NCI-H748 treated with DMSO at 0.1 percent for 48 hours (cell line): ENCODE measurements around the gene CCL15.
A peak's percentile ranks its signal among the peaks of the same experiment; 100 is the strongest.
"Not testable (repeated sequence)": the region's sequence is repeated elsewhere in the genome, so short reads cannot be mapped to it uniquely, and the experiment has no call there.

Experiments
- DNase-seq: peaks from one replicate; lab custom pipeline; 2025; lab: John Stamatoyannopoulos, UW

The CCL15 gene

GRCh38 chr17:36001110-36001771 lies at the start of gene CCL15:
Gene CCL15, minus strand, starts transcription at chr17:36001553. Its CDS starts 61 bp downstream, at chr17:36001492.
- no peak for DNase-seq

DNA sequence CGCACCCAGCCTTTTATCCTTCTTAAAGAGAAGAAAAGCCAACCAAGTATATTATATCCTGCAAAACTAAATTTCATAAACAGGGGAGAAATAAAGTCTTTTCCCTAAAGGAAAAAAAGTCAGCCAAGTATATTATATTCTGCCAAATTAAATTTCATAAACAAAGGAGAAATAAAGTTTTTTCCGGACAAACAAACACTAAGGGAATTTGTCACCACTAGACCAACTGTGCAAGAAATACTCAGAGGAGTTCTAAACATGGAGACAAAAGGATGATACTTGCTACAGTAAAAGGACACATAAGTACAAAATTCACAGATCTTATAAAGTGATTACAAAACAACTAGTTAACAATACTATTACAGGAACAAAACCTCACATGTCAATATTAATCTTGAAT lies 48.3 kb upstream of the CCL15 start:
- no peak for DNase-seq

- DNase-seq: no peak
Observed at GRCh38 chr17:36048066-36048465, 46.7 kb upstream of the CCL15 start.

DNA sequence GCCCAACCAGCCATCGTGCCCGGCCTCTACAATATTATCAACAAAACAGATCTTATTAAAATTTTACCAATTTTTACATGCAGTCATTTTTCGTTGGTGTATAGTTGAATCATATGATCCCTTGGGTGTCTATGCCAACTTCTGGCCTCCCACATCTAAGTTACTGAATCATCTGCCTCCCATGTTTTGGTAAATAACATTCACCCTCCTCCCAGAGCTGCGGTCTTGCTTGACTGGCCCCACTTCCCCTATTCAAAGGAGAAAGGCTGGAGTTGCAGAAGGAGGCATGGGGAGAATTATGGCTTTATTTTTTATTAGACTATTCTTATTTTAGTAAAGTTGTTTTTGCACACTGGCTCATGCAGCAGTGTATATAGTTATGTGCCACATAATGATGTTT lies 34.9 kb upstream of the CCL15 start:
- no peak for DNase-seq

DNA sequence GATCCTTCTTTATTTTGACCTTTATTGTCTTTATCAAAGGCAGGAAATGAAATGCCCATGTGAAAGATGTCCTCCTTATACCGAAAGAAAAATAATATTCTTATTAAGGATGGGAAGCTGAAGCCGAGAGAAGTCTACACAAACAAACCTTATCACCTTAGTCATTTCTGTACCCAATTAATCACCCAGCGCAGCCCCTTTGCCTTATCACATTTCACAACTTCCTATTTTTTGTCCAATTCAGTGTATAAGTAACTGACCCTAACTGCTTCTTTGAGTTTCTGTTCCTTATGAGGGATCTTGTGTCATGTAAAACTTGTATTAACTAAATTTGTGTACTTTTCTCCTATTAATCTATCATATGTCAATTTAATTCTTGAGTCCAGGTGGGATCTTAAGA lies 32.8 kb upstream of the CCL15 start:
- DNase-seq: no peak

DNA sequence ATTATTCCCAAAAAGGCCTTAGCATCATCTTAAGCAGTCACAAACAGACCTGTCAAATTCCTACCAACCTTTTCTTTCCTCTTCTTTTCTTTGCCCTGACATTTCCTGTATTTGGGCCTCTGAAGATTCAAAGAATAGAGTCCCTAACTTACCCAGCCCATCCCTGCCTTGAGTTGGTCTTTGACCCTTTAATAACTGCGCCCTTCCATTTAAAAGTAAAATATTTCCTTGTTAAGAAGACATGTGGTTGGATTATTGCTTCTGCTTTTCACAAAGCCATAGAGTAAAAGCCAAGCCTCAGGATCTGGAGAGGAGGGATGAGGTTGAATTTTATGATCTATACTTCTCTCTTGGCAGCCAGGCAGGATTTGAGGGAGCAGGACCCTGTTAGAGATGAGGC lies 29.6 kb upstream of the CCL15 start:
- no peak for DNase-seq

DNA sequence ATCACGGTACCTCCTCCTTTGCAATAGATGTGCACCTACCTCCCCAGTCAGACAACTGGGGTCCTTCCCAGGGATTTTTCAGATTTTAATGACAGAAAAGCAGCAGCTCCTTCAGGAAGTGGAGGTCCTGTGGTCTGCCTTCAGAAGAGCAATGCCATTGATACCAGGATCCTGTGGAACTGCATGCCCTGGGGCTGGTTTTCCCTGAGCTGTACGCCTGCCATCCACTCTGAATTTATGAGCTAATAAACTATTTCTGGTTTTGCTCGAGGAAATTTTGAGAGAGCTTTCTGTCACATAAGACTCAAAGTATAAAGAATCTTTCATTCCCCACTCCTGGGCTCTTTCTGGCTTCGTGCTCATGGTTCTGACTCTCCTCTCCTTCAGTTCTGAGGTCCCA lies 26.4 kb upstream of the CCL15 start:
- no peak for DNase-seq

- DNase-seq: no peak
Observed at GRCh38 chr17:36024106-36024869, 22.9 kb upstream of the CCL15 start.

GRCh38 chr17:36019423-36019822 lies 18.1 kb upstream of the CCL15 start:
- no peak for DNase-seq

GRCh38 chr17:36017799-36018198 lies 16.4 kb upstream of the CCL15 start, which contains the start of gene CCL23:
Gene CCL23, minus strand, starts transcription at chr17:36017972. Its CDS starts 75 bp downstream, at chr17:36017897.
- DNase-seq: no peak

- DNase-seq: no peak
Observed at GRCh38 chr17:36016555-36016954, 15.2 kb upstream of the CCL15 start.

DNA sequence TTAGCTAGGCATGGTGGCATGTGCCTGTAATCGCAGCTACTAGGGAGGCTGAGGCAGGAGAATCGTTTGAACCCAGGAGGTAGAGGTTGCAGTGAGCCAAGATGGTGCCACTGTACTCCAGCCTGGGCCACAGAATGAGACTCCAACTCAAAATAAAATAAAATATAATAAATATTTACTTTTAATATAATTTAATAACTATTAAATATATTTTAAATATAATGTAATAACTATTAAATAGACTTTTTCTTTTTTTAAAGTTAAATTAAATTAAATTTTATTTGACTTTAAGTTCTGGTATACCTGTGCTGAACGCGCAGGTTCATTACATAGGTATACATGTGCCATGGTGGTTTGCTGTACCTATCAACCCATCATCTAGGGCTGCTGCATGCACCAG lies 14.5 kb upstream of the CCL15 start:
- not testable (repeated sequence) for DNase-seq

GRCh38 chr17:36014946-36015345 lies 13.6 kb upstream of the CCL15 start:
- no peak for DNase-seq

DNA sequence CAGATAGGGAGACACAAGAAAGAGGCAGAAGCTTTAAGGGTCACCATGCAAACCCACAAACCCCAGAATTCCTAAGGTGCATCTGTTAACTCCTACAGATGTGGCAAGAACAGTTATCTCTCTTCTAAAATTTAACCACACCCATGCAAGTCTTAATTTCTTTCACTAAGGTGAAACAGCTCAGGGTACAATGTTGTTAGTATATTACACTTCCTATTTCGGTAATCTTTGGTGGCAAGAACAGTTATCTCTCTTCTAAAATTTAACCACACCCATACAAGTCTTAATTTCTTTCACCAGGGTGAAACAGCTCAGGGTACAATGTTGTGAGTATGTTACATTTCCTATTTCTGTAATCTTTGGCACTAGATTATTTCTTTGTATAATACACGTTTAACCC lies 9.8 kb upstream of the CCL15 start:
- DNase-seq: no peak

DNA sequence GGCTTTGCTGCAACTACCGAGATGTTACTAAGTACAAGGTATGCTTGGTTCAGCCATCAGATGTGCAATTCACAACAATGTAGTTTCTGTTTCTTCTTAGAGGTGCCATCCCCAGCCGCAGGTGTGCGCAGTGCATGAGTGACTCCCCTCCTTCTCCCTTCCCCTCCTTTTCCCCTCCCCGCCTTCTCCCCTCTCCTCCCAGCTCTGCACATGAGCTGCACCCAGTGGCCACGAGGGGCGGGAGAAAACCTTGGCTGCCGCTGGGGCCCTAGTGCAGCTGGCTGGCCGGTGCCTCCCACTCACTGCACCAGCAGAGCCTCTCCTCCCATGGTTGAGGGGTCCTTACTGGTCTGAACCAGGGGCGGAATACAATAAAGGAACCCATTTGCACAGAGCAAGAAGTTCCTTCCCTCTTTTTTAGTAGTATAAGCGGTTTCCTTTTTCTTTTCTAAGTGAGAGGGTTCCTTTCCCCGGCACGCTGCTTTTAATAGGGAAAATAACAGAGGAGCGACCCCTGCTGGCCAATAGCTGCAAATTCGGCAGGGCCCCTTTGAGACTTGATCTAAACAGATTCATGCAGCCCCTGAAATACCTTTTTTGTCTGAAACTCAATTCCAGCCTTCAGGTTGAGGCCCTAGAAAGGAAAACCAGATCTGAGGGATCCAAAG lies 7.8 kb upstream of the CCL15 start:
- DNase-seq: no peak

DNA sequence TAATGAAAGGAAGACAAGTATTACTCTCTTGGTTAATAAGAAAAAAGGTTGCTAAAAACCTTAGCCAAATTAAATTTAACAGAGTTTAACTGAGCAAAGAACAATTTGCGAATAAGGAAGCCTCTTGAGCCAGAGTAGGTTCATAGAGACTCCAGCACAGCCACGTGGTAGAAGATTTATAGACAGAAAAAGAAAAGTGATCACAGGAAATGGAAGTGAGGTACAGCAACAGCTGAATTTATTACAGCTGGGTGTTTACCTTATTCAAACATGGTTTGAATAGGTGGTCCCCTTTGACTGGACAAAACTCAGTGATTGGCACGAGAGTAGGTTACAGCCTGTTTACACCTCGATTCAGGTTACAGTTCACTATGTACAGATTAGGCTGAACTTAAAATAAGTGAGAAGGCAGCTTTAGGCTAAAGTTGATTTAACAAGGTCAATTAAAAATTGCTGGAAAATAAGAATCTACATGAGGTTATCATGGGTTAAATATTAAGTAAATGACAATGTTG lies 3.3 kb upstream of the CCL15 start:
- DNase-seq: peak; percentile 2

DNA sequence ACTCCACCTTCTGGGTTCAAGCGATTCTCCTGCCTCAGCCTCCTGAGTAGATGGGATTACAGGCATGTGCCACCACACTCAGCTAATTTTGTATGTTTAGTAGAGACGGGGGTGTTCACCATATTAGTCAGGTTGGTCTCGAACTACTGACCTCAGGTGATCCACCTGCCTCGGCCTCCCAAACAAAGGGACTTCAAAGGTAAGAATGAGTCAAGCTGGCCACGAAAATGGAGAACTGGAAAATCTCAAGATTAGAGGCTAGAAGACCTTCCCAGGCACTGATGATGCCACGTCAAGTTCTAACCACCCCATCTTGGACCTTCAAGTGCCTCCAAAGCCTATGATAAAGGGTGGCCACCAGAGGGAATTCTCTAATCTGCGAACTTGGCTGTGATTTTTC lies 1.3 kb upstream of the CCL15 start:
- no peak for DNase-seq

DNA sequence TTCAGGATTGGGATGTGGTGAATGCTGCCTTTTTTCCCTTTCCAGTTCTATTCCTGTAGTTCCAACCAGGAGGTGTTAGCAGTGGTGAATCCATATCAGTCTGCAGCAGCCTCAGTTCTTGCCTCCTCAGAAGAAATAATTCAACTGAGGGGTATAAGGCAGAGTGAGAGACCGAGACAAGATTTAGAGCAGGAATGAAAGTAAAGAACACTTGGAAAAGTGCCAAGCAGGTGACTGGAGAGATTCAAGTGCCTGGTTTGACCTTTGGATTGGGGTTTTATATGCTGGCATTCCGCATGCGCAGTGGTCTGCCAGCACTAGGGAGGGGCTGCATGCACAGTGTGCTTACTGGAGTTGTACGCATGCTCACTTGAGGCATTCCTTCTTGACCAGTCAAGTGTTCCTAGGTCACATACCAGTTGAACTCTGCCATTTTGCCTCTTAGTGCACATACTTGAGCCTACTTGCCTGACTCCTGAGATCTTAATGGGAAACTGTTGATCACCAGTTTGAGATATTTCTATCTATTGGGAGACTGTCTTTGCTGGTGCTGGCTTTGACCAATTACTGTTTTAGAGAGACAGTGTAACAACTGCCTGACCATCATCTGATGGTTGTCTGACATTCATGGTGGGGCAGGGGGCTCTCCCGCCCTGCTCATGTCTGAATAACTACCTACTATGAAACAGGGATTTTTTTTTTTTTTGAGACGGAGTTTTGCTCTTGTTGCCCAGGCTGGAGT lies 680 bp upstream of the CCL15 start:
- DNase-seq: no peak

DNA sequence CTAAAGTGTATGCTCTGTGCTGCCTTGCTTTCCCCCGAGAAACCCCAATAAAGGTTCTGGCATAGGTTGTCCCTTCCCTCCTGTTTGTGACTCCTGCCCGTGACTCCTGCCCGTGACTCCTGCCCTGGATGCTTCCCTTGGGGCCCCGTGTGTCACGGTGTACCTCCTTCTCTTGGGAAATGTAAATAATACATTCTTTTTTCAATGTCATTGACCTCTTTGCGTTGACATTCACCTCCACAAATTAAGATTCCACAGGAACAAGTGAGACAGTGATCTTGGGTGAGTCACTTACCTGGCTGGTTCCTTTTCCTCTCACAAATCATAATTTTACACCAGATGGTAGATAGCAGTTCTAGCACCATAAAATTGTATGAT lies 632 bp downstream of the CCL15 start:
- DNase-seq: no peak

- DNase-seq: no peak
Observed at GRCh38 chr17:35998756-35999155, 2.6 kb downstream of the CCL15 start.

DNA sequence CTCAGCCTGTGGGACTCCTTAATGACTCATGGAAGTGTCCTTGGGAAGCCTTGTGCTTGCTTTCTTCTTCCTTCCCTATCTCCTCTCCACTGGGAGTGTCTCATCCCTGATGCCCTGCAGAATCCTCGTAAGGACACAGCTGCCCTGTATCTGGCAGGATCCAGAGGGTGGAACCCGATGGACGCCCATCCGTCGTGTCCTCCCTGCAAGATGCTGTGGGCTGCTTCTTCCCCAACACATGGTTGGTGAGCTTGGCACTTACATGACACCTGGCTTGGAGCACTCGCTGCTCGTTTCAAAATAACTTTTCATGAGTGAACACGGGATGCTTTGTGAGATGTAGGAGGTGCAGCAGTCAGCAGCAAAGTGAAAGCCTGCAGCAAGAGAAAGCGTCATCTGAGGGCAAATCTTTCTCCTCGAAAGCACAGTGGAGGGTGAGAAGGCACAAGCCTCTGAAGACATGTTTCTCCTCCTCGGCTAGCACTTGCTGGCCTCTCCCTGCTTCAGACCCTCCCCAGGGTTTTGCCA lies 3.3 kb downstream of the CCL15 start:
- DNase-seq: no peak

DNA sequence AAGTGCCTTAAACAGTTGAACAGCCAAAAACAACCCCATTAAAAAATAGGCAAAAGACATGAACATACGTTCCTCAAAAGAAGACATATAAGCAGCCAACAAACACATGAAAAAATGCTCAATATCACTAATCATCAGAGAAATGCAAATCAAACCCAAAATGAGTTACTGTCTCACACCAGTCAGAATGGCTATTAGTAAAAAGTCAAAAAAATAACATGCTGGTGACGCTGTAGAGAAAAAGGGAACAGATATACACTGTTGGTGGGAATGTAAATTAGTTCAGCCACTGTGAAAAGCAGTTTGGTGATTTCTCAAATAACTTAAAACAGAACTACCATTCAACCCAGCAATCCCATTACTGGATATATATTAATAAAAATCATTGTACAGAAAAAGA lies 6.0 kb downstream of the CCL15 start:
- not testable (repeated sequence) for DNase-seq
